ENCODE data around the gene TRIM41.
"Not testable (repeated sequence)": the region's sequence is repeated elsewhere in the genome, so short reads cannot be mapped to it uniquely, and the experiment has no call there.

Gene TRIM41
- total RNA-seq = 52.9 to 94.2 (median 76.0) reads per million in 4 donors

GRCh38 chr5:181223058-181223728 is at the start of gene TRIM41:
TSS of gene TRIM41 (plus strand) at chr5:181223281. CDS start at chr5:181224000, 719 bp downstream.
- DNase-seq = peak; percentile 94 to 98 (median 94)

- peak in 2 of 5 donors; percentile 41 to 80 for DNase-seq
These were observed 49.4 kb upstream of the TRIM41 start for GRCh38 chr5:181173420-181174342.

DNA sequence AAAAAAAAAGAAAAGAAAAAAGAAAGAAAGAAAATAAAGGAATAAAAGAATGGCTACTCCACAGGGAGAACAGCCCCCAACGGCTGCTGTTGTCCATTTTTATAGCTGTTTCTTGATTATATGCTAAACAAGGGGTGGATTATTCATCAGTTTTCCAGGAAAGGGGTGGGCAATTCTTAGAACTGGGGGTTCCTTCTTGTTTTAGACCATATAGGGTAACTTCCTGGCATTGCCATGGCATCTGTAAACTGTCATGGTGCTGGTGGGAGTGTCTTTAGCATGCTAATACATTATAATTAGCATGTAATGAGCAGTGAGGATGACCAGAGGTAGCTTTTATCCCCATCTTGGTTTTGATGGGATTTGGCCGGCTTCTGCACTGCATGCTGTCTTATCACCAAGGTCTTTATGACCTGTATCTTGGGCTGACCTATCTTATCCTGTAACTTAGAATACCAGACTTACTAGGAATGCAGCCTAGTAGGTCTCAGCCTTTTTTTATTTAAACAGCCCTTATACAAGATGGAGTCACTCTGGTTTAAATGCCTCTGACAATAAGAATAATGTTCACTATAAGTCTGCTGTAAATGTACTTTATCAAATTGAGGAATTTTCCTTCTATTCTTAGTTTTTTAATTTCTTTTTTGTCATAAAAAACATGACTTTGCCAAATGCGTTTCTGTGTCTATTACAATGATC is 46.7 kb upstream of the TRIM41 start:
- peak in 1 of 5 donors; percentile 14 for DNase-seq

DNA sequence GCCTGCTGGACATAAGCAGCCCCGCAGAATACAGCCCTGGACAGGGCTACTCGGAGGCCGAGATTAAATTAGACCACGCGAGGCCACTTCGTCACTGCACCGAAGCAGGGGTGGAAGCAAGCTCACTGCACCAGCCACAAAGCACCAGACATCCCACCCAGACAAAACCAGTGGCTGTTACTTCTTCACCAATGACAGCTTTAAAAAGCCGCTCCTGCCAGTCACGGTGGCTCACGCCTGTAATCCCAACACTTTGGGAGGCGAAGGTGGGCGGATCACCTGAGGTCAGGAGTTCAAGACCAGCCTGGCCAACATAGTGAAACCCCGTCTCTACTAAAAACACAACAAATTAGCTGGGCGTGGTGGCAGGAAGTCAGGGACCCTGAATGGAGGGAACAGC is 45.5 kb upstream of the TRIM41 start:
- DNase-seq = not testable (repeated sequence)

DNA sequence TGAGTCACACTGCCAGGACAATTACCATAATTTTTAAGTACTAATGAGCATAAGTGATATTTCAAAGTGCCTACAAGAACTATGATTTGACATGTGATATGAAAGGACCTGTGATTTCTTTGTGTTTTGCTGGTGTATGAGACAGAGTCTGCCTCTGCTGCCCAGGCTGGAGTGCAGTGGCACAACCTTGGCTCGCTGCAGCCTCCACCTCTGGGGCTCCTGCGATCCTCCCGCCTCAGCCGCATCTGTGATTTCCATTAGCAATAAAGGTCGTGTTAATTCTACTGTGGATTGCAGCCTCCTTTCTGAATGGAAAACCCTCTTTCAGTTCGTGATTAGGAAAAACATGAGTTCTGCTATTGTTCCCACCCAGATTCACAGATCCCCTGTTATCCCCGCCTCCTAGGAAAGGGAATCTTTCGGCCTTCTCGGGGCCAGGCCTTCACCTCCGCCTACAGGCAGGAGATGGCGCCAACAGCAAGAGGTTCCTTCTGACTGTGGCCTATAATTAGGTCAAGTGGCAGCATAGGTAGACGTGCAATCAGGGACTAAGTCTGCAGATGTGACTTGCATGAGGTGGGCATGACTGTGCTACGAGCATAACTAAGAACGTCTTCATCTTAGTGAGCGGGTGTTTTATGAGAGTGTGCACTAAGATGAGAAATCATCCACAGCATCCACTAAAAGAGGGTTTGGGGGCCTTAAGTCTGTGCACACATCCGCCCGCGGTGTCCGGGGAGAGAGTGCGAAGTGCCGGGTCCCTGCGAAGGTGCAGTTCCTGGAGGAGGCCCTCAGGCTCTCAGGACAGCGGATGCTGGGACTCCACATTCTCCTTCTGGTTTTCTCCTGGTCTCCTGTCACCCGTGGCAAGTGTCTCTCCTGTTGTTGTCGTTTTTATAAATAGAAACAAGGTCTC is 41.2 kb upstream of the TRIM41 start:
- peak in 4 of 5 donors; percentile 47 to 68 (median 54) for DNase-seq

GRCh38 chr5:181182651-181183050 is 40.4 kb upstream of the TRIM41 start:
- DNase-seq = no peak

DNA sequence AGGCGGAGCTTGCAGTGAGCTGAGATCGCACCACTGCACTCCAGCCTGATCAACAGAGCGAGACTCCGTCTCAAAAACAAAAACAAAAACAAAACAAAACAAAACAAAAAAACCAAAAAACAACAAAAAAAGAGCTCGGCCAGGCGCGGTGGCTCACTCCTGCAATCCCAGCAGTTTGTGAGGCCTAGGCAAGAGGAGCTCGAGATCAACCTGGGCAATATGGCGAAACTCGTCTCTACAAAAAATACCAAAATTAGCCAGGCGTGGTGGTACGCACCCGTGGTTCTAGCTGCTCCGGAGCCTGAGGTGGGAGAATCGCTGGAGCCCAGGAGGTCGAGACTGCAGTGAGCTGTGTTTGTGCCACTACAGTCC is 38.2 kb upstream of the TRIM41 start:
- DNase-seq = no peak

DNA sequence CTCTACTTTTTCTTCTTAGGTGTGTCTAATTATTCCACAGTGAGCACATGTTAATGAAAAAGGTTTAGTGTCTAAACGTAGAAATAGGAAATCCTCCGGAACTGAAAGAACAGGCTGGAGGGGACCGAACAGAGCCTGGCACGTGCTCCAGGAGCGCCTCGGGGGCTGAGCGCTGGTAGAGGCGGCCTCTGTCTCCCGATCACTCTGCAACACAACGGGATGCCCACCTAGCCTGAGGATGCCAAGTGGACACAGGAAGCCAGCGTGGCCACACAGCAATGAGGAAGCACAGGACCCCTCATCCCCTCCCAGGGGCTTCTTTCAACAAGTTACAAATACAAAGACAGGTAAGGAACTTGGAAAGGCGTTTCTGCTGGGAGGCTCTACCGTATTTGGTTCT is 37.5 kb upstream of the TRIM41 start:
- DNase-seq = no peak

DNA sequence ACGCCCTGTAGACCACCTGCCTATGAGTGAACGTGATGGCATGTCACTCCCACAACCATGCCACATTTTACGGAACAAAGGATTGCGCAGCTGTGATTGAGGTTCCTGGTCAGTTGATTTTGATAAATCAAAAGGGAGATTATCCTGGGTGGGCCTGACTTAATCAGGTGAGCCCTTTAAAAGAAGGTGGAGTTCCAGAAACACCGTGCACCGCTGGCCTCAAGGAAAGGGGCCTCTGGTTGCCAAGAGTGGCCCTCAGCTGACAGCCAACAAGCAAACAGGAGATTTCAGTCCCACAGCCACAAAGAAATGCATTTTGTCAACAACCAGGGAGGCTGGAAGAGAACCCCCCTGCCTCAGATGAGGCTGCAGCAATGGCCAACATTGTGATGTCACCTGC is 37.1 kb upstream of the TRIM41 start:
- DNase-seq = no peak

- no peak for DNase-seq
These were observed 36.0 kb upstream of the TRIM41 start for GRCh38 chr5:181186986-181187499.

DNA sequence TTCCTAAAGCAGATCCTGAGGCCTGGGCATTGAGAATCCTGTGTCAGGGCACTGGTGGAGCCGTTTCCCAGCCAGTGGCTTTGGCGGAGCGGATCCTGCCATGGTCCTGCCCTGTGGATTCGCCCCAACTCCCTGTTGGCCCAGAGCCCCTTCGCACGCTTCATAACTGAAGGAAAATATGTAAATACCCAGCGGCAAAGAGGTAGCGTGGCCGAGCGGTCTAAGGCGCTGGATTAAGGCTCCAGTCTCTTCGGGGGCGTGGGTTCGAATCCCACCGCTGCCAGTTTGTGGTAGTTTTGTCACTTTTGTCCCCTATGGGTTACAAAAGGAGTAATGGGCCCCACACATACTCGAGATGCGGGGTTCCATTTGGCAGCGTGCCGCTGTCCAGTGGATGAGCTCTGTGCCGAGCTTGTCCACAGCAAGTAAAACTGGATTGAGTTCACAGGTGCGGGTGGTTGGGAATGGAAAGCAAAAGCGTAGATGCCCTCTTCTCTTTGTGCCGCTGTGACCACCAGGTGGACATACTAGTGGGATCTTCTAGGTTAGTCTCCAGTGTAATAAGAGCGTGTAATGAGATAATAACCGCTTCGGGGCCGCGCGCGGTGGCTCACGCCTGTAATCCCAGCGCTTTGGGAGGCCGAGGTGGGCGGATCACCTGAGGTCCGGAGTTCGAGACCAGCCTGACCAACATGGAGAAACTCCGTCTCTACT is 35.4 kb upstream of the TRIM41 start:
- DNase-seq = peak in 2 of 5 donors; percentile 32 to 59

- peak in 4 of 5 donors; percentile 57 to 83 (median 70) for DNase-seq
These were observed 34.2 kb upstream of the TRIM41 start for GRCh38 chr5:181188700-181189362.

GRCh38 chr5:181189363-181189961 is 33.6 kb upstream of the TRIM41 start:
- DNase-seq = peak in 4 of 5 donors; percentile 36 to 54 (median 50)

DNA sequence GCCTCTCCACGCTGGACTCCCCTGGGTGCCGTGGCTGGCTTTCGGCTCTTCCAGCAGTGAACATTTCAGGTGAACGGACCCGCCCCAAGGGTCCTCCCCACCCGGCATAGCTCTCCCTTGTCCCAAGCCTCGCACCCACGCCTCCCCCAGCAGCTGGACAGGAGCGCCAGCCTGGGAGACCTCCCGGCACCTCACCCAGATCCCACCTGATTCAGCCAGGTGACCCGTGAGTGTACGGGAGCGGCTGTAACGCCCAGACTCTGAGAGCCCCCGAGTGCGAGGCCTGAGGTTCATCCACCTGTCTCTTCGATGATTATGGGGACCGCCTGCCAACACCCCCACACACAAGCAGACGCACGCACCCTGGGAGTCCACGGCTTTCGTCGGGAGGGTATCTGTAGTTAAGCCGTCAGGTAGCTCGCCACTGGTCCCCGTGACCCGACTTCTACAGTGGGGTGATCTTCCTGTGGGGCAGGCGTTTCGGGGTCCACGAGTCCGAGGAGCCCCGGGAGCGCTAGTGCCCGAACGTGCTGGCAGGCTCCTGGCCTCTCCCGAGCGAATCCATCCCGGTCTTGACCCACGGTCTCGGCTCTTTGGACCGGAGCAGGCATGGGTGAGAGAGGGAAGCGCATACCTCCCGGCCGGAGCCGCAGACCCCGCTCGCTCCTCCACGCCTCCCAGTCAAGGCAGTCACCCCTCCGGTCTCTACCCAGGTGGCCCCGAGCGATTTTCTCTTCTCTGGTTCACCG is 32.9 kb upstream of the TRIM41 start:
- DNase-seq = peak in 3 of 5 donors; percentile 26 to 34 (median 34)

DNA sequence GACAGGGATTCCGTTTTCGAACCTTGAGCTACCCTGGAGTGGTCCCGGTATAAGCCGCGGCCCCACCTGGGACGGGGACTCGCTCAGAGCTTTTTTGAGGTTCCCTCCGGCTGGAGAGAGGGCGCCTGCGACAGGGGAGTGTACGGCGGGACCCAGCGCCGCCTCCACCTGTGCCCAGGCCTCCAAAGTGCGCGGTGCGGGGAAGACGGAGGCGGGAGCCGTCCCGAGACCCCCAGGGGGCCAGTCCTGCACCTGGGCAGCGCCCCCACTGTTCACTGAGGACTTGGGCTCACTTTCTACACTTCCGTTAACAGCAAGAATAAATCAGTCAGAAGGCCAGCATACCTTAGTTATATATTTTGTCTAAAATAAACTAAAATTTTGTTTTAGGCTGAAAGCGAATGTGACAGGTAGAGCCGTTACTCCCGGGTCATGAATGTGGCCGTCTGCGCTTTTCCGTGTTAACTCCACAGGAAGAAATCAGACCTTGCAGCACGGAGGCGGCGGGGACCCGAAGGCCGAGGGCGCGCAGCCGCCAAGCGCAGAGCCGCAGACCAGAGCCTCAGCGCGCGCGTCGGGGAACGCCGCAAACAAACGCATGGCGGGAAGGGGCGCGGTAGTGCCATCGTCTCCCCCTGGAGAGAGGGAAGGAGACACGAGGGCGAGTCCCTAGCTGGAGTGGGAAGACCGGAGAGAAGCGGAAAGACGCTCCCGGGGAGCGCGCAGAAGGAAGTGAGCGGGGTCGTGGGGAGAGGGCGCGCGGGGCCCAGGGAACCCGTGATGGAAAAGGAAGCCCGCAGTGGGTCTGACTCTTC is 32.2 kb upstream of the TRIM41 start:
- DNase-seq = peak in 4 of 5 donors; percentile 35 to 64 (median 44)

GRCh38 chr5:181191526-181192336 is 31.4 kb upstream of the TRIM41 start:
- peak; percentile 89 to 96 (median 92) for DNase-seq

DNA sequence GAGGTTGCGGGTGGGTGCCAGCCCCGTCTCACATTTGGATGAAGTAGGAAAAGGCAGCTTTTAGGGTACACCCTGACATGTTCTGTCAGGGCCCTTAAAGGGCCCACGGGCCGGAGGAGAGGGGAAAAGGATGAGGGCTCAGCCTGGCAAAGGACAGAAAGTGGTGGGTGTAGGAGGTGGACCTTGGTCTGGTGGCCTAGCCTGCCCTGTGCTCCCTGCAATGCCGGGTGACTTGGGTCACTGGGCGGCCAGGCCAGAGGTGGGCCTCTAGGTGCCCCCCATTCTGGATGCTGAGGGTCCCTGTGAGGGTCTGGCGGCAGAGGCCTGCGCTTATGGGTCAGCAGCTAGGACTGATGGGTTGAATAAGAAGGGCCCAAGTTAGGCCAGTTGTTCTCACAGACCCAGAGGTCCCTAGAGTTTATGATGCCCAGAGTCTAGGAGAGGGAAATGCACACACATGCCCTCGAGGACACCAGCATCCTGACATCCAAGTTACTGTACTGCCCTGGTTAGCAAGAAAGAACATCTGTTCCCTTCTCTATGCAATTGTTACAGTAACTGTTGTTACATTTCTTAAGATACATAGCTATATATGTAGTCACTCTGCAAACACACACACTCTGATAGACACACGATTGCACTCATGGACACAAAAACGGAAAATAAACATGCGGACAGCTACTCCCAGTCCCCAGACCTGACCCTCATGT is 30.6 kb upstream of the TRIM41 start:
- no peak for DNase-seq
